ENCODE data around the gene XYLT1. TPM values are rescaled to one million over a fixed set of nuclear protein-coding genes. Genes with fewer than 3 reads are reported as not detected.

The XYLT1 gene
- total RNA-seq, 1 donor from 2014 or later: 17.6 TPM

DNA sequence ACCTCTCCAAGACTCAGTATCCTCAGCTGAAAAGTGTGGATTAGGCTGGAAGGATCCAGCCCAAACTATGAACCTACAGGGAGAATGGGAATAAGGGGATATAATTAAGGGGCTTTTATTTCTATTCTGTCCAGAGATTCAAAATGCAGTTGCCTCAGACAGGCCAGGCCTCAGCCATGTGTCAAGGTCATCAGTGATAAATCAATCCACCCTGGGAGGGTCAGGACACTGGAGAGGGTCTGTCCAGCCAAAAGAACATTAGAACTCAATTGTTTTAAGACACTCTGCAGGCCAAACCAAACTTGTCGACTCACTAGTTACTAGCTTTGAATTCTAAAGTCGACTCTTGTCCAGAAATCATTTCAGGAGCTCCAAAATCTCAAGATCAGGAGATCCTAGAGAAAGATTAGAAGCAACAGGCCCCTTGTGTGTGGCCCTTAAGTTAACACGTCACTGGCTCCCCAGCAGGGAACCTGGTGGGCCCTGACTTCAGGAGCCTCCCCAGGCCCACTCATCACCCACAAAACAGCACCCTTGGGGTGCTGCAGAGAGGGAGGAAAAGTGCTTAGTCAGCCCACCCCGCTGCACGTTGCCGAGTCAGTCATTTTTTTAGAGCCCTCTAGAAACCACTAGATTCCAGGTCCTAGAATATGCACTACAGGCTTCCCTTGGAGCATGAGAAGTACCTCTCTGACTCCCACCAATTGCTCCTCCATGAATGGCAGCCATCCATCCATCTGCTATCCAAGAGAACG is 156.8 kb downstream of the XYLT1 start:
- Mint-ChIP-seq H3K27ac (ENCODE audit: unreplicated experiment) (peak overlapping the region; percentile 84), H3K4me3 (ENCODE audit: unreplicated experiment) (no peak overlapping the region), H3K4me1 (ENCODE audit: low read depth) (peaks cover 35% of the 10 kb centered on the region), H3K36me3 (ENCODE audit: low read depth) (no peaks in the 10 kb centered on the region), H3K27me3 (ENCODE audit: low read depth) (no peaks in the 10 kb centered on the region), H3K9me3 (ENCODE audit: low read depth) (no peaks in the 10 kb centered on the region)
- DNase-seq (ENCODE audit: low spot score): no peak
- no peak for TF ChIP-seq CTCF (IDR thresholded peaks at IDR 0.05)

GRCh38 chr16:17313085-17313611 is 157.6 kb downstream of the XYLT1 start:
- peaks cover 31% of the 10 kb centered on the region for H3K4me1 Mint-ChIP-seq (ENCODE audit: low read depth)
- H3K36me3 Mint-ChIP-seq (ENCODE audit: low read depth): no peaks in the 10 kb centered on the region
- no peak for DNase-seq (ENCODE audit: low spot score)
- H3K27me3 Mint-ChIP-seq (ENCODE audit: low read depth): no peaks in the 10 kb centered on the region
- H3K9me3 Mint-ChIP-seq (ENCODE audit: low read depth): no peaks in the 10 kb centered on the region
- no peak overlapping the region for H3K4me3 Mint-ChIP-seq (ENCODE audit: unreplicated experiment)
- H3K27ac Mint-ChIP-seq (ENCODE audit: unreplicated experiment): peak overlapping the region; percentile 84
- no peak for TF ChIP-seq CTCF (IDR thresholded peaks at IDR 0.05)

- DNase-seq (ENCODE audit: low spot score): no peak
- peak overlapping the region; percentile 85 for H3K27ac Mint-ChIP-seq (ENCODE audit: unreplicated experiment)
- H3K4me1 Mint-ChIP-seq (ENCODE audit: low read depth): peaks cover 30% of the 10 kb centered on the region
- H3K4me3 Mint-ChIP-seq (ENCODE audit: unreplicated experiment): no peak overlapping the region
- no peak for TF ChIP-seq CTCF (IDR thresholded peaks at IDR 0.05)
- H3K27me3 Mint-ChIP-seq (ENCODE audit: low read depth): no peaks in the 10 kb centered on the region
- no peaks in the 10 kb centered on the region for H3K9me3 Mint-ChIP-seq (ENCODE audit: low read depth)
- no peaks in the 10 kb centered on the region for H3K36me3 Mint-ChIP-seq (ENCODE audit: low read depth)
These were observed 158.6 kb downstream of the XYLT1 start for GRCh38 chr16:17312094-17312710.

DNA sequence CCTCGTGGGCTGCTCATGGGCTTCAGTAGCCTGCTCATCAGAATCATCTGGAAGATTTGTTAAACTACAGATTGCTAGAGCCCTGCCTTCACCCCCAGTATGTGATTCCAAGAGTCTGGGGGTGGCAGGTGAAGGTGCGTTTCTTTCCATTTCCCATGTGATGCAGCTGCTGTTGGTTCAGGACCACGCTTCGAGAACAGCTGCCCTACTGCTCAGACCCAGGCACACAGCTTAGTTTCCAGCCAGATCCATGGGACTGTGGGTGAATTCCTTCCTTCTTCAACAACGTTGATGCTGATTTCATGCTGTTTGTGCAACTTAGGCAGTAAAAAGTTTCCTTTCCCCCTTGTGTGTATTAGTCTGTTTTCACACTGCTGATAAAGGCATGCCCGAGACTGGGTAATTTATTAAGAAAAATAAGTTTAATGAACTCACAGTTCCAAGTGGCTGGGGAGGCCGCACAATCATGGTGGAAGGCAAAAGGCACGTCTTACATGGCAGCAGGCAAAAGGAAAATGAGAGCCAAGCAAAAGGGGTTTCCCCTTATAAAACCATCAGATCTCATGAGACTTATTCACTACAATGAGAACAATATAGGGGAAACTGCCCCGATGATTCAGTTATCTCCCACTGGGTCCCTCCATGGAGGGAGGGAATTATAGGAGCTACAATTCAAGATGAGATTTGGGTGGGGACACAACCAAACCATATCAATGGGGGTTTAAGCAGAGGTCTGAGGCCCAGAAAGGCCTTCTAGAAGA is 159.2 kb downstream of the XYLT1 start:
- Mint-ChIP-seq H3K4me3 (ENCODE audit: unreplicated experiment) (no peak overlapping the region), H3K27me3 (ENCODE audit: low read depth) (no peaks in the 10 kb centered on the region), H3K4me1 (ENCODE audit: low read depth) (peaks cover 30% of the 10 kb centered on the region), H3K9me3 (ENCODE audit: low read depth) (no peaks in the 10 kb centered on the region), H3K27ac (ENCODE audit: unreplicated experiment) (peak overlapping the region; percentile 59), H3K36me3 (ENCODE audit: low read depth) (no peaks in the 10 kb centered on the region)
- DNase-seq (ENCODE audit: low spot score): no peak
- no peak for TF ChIP-seq CTCF (IDR thresholded peaks at IDR 0.05)

- Mint-ChIP-seq H3K9me3 (ENCODE audit: low read depth) (no peaks in the 10 kb centered on the region), H3K27ac (ENCODE audit: unreplicated experiment) (no peak overlapping the region), H3K36me3 (ENCODE audit: low read depth) (no peaks in the 10 kb centered on the region), H3K4me3 (ENCODE audit: unreplicated experiment) (no peak overlapping the region), H3K4me1 (ENCODE audit: low read depth) (peaks cover 38% of the 10 kb centered on the region), H3K27me3 (ENCODE audit: low read depth) (no peaks in the 10 kb centered on the region)
- no peak for DNase-seq (ENCODE audit: low spot score)
- no peak for TF ChIP-seq CTCF (IDR thresholded peaks at IDR 0.05)
These were observed 161.2 kb downstream of the XYLT1 start for GRCh38 chr16:17309510-17309909.
